OCI-LY1 (cell line): ENCODE measurements around the gene LY9.

ENCODE experiments used
- EZH2 ChIP-seq: fragments of 200-600 bp; sonication (generic), shearing (Covaris generic); IDR thresholded peaks from 2 replicates; pipeline ENCODE4 v1.8.0; 2017; ENCODE audit warnings: borderline replicate concordance, mixed run types, mild to moderate bottlenecking, antibody characterized with exemption, low read length, moderate library complexity, mixed read lengths
- TF ChIP-seq, protein P1 (sequence below): fragments of 200-600 bp; sonication (generic), shearing (Covaris generic); IDR thresholded peaks from 2 replicates; pipeline ENCODE4 v1.5.1; 2017; ENCODE audit warnings: mild to moderate bottlenecking, antibody characterized with exemption, low read length, moderate library complexity, mixed read lengths

DNA sequence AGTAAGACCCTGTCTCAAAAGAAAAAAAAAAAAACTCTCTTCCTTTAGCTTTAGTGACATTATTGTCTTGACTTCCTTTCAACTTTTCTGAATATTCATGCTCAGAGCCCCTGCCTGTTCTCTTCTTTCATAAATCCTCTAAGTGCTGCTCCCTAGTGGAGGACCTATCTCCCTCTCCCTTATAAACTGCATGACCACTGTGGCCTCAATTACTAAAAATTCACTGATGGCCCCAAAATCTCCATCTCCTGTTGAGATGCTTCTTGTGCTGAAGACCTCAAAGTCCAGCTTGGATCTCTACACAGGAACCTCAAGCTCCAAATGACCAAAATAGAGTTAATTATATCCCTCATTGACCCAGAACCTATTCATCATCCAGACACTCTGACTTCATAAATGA, 81.2 kb downstream of the LY9 start:
- TF ChIP-seq, protein P1, sequence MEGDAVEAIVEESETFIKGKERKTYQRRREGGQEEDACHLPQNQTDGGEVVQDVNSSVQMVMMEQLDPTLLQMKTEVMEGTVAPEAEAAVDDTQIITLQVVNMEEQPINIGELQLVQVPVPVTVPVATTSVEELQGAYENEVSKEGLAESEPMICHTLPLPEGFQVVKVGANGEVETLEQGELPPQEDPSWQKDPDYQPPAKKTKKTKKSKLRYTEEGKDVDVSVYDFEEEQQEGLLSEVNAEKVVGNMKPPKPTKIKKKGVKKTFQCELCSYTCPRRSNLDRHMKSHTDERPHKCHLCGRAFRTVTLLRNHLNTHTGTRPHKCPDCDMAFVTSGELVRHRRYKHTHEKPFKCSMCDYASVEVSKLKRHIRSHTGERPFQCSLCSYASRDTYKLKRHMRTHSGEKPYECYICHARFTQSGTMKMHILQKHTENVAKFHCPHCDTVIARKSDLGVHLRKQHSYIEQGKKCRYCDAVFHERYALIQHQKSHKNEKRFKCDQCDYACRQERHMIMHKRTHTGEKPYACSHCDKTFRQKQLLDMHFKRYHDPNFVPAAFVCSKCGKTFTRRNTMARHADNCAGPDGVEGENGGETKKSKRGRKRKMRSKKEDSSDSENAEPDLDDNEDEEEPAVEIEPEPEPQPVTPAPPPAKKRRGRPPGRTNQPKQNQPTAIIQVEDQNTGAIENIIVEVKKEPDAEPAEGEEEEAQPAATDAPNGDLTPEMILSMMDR: peak; percentile 60
- TF ChIP-seq EZH2: no peak
